ENCODE results near the gene CAPN5. TPM values are rescaled to one million over a fixed set of nuclear protein-coding genes. Genes with fewer than 3 reads are reported as not detected.

The CAPN5 gene
- total and polyA plus RNA-seq, 2 experiments from 2014 or later: 25.2 to 28.8 TPM

GRCh38 chr11:77166021-77166420, 99.2 kb downstream of the CAPN5 start:
- Histone ChIP-seq H3K4me1 (ENCODE audit: insufficient read depth) (no peaks in the 10 kb centered on the region), H3K27me3 (no peaks in the 10 kb centered on the region), H2AFZ (no peak overlapping the region), H3K9me3 (ENCODE audit: low read depth) (no peaks in the 10 kb centered on the region), H3K27ac (no peak overlapping the region), H4K20me1 (ENCODE audit: insufficient read depth, poor library complexity, severe bottlenecking) (no peaks in the 10 kb centered on the region), H3K79me2 (no peaks in the 10 kb centered on the region), H3K9me2 (replicated peaks; ENCODE audit: insufficient read depth) (no peaks in the 10 kb centered on the region), H3K4me3 (no peak overlapping the region), H3K36me3 (replicated peaks; ENCODE audit: insufficient read depth, low read depth) (no peaks in the 10 kb centered on the region), H3K4me2 (no peak overlapping the region)
- WGBS (ENCODE audit: low lambda C conversion rate, missing lambda C conversion rate): 93% methylated on average over 8 of the region's 8 CpGs
- no peak for DNase-seq (ENCODE audit: low spot score)
- TF ChIP-seq EZH2phosphoT487 (IDR thresholded peaks at IDR 0.05; ENCODE audit: low read depth, severe bottlenecking, unreplicated experiment) (no peak), EZH2 (IDR thresholded peaks at IDR 0.05; ENCODE audit: borderline replicate concordance) (no peak), CTCF (IDR thresholded peaks at IDR 0.05; ENCODE audit: poor library complexity) (no peak)

- no peak for TF ChIP-seq CTCF (IDR thresholded peaks at IDR 0.05; ENCODE audit: poor library complexity)
- TF ChIP-seq EZH2phosphoT487 (IDR thresholded peaks at IDR 0.05; ENCODE audit: low read depth, severe bottlenecking, unreplicated experiment): no peak
- TF ChIP-seq EZH2 (IDR thresholded peaks at IDR 0.05; ENCODE audit: borderline replicate concordance): no peak
- Histone ChIP-seq H3K36me3 (replicated peaks; ENCODE audit: insufficient read depth, low read depth) (no peaks in the 10 kb centered on the region), H3K9me2 (replicated peaks; ENCODE audit: insufficient read depth) (no peaks in the 10 kb centered on the region), H3K9me3 (ENCODE audit: low read depth) (no peaks in the 10 kb centered on the region), H3K27ac (no peak overlapping the region), H3K4me1 (ENCODE audit: insufficient read depth) (no peaks in the 10 kb centered on the region), H3K27me3 (no peaks in the 10 kb centered on the region), H4K20me1 (ENCODE audit: insufficient read depth, poor library complexity, severe bottlenecking) (no peaks in the 10 kb centered on the region), H3K79me2 (no peaks in the 10 kb centered on the region), H2AFZ (no peak overlapping the region), H3K4me2 (no peak overlapping the region), H3K4me3 (no peak overlapping the region)
- no peak for DNase-seq (ENCODE audit: low spot score)
- WGBS (ENCODE audit: low lambda C conversion rate, missing lambda C conversion rate): 92% methylated on average over 9 of the region's 9 CpGs
Observed at GRCh38 chr11:77167111-77167626, 100.4 kb downstream of the CAPN5 start.

- no peaks in the 10 kb centered on the region for H4K20me1 ChIP-seq (ENCODE audit: insufficient read depth, poor library complexity, severe bottlenecking)
- no peaks in the 10 kb centered on the region for H3K36me3 ChIP-seq (replicated peaks; ENCODE audit: insufficient read depth, low read depth)
Observed at GRCh38 chr11:77167791-77168190, 101.0 kb downstream of the CAPN5 start.

More at GRCh38 chr11:77167791-77168190, 101.0 kb downstream of the CAPN5 start:
- no peak for DNase-seq (ENCODE audit: low spot score)
- no peaks in the 10 kb centered on the region for H3K9me2 ChIP-seq (replicated peaks; ENCODE audit: insufficient read depth)
- H3K79me2 ChIP-seq: no peaks in the 10 kb centered on the region
- H2AFZ ChIP-seq: no peak overlapping the region
- no peaks in the 10 kb centered on the region for H3K4me1 ChIP-seq (ENCODE audit: insufficient read depth)
- H3K9me3 ChIP-seq (ENCODE audit: low read depth): no peaks in the 10 kb centered on the region
- TF ChIP-seq EZH2phosphoT487 (IDR thresholded peaks at IDR 0.05; ENCODE audit: low read depth, severe bottlenecking, unreplicated experiment) (no peak), EZH2 (IDR thresholded peaks at IDR 0.05; ENCODE audit: borderline replicate concordance) (no peak), CTCF (IDR thresholded peaks at IDR 0.05; ENCODE audit: poor library complexity) (no peak)
- no peak overlapping the region for H3K4me2 ChIP-seq
- no peaks in the 10 kb centered on the region for H3K27me3 ChIP-seq
- 85% methylated on average over 8 of the region's 8 CpGs for WGBS (ENCODE audit: low lambda C conversion rate, missing lambda C conversion rate)
- no peak overlapping the region for H3K27ac ChIP-seq
- no peak overlapping the region for H3K4me3 ChIP-seq
